ENCODE measurements around the gene ANKDD1B. TPM values are rescaled to one million over a fixed set of nuclear protein-coding genes. Genes with fewer than 3 reads are reported as not detected.

ANKDD1B gene
- total and polyA plus RNA-seq, 3 donors from 2014 or later: 1.2 to 8.1 (median 1.3) TPM

DNA sequence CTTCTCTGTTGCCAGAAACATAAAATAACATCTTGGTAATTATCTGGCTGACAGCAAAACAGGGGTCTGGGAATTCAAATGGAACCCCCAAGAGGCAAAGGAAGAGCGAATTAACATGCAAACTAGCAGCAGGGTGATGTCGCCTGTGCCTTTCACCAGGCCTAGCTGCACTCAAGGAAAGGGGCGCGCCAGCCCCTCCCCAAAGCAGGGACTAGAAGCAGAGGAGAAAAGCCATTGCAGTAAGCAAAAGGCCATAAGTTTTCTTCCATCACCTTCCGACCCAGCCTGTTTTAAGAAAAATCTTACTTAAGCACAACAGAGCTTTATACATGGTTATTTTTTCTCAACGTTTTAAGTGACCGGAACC is 105.4 kb downstream of the ANKDD1B start:
- no peak for TF ChIP-seq POLR2A (IDR thresholded peaks at IDR 0.05)
- TF ChIP-seq, protein P1, sequence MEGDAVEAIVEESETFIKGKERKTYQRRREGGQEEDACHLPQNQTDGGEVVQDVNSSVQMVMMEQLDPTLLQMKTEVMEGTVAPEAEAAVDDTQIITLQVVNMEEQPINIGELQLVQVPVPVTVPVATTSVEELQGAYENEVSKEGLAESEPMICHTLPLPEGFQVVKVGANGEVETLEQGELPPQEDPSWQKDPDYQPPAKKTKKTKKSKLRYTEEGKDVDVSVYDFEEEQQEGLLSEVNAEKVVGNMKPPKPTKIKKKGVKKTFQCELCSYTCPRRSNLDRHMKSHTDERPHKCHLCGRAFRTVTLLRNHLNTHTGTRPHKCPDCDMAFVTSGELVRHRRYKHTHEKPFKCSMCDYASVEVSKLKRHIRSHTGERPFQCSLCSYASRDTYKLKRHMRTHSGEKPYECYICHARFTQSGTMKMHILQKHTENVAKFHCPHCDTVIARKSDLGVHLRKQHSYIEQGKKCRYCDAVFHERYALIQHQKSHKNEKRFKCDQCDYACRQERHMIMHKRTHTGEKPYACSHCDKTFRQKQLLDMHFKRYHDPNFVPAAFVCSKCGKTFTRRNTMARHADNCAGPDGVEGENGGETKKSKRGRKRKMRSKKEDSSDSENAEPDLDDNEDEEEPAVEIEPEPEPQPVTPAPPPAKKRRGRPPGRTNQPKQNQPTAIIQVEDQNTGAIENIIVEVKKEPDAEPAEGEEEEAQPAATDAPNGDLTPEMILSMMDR (IDR thresholded peaks at IDR 0.05): no peak
- intact Hi-C loops (cut with DNase I; ENCODE audit: low total_unique reads): no loop called here
- WGBS, 2 donors: 0 to 1% methylated on average over 7 of the region's 7 CpGs
- no peaks in the 10 kb centered on the region for H3K27me3 ChIP-seq
- DNase-seq: no peak
- H3K27ac ChIP-seq: peak overlapping the region; percentile 84 to 87
- peak overlapping the region; percentile 87 to 95 for H3K4me3 ChIP-seq
- no peaks in the 10 kb centered on the region for H3K36me3 ChIP-seq (ENCODE audit: low read depth, missing control alignments)
- no peaks in the 10 kb centered on the region for H3K9me3 ChIP-seq
- no peaks in the 10 kb centered on the region for H3K4me1 ChIP-seq

DNA sequence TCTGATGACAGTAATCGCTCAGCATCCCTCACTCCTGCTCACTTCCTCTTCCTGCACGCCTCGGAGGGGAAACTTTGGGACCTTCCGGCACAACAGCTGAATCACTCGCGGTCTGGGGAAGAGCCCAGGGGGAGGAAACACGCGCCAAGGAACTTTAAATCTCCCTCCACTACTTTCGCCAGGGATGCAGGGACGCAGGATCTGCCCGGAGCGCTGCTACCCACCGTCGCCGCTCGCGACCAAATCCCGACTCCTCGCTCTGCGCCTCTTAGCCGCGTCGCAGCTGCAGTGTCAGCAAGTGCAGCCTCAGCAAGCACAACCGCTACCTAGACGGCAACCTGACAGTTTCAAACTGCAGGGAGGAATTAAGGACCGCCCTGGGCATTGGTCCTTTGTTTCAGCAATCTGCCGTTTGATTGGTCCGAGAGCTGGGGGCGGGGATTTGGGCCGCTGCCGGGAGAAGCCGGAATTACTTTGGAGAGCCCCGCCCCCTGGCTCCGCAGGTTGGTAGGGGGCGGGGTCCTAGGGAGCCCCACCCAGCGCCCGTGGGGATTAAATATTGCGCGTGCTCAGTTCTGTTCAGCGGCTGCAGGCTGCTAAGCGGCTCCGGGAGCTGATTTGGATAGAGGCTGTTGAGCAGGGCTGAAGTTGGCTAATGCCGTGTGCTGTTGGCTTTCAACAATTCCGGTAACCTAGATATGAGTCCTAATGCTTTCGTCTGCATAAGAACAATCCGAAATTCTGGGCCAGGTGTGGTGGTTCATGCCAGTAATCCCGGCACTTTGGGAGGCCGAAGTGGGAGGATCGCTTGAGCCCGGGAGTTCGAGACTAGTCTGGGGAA is 106.0 kb downstream of the ANKDD1B start, which contains the start of gene POC5:
Gene POC5 (minus strand): TSS at position 356 of the 841 bp plus-strand sequence. CDS start 4,500 bp downstream, outside the sequence.
- H3K36me3 ChIP-seq (ENCODE audit: low read depth, missing control alignments): no peaks in the 10 kb centered on the region
- TF ChIP-seq, protein P1 (IDR thresholded peaks at IDR 0.05): no peak
- TF ChIP-seq POLR2A (IDR thresholded peaks at IDR 0.05): no peak
- intact Hi-C loops (cut with DNase I; ENCODE audit: low total_unique reads): no loop called here
- peak; percentile 98 for DNase-seq
- H3K27ac ChIP-seq: peak within 1 kb of the TSS; percentile 84 to 87
- H3K27me3 ChIP-seq: no peaks in the 10 kb centered on the region
- H3K4me3 ChIP-seq: peak within 1 kb of the TSS; percentile 87 to 95
- WGBS, 2 donors: 5 to 6% methylated on average over 31 to 48 of the region's 51 CpGs
- H3K9me3 ChIP-seq: no peaks in the 10 kb centered on the region
- no peaks in the 10 kb centered on the region for H3K4me1 ChIP-seq

DNA sequence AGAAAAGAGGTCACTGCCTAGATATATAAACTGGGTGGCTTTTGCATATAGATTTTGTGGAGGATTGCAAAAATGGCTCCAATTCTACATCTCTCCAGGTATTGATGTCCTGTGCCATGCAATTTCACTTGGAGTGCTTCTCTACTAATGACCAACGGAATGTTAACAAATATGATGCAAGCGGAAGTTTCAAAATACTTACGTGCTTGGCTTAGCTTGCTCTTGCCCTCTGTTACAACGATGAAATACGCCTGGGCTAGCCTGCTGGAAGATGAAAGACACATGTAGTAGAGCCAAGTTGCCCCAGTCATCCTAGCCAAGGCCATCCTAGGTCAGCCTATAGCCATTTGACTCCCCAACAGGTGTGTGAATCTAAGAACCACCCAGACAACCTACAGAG is 109.6 kb downstream of the ANKDD1B start:
- no peaks in the 10 kb centered on the region for H3K9me3 ChIP-seq
- H3K27ac ChIP-seq: no peak overlapping the region
- DNase-seq: no peak
- H3K4me3 ChIP-seq: no peak overlapping the region
- no peaks in the 10 kb centered on the region for H3K4me1 ChIP-seq
- WGBS, 2 donors: 87 to 92% methylated on average over 5 of the region's 5 CpGs
- H3K36me3 ChIP-seq (ENCODE audit: low read depth, missing control alignments): no peaks in the 10 kb centered on the region
- TF ChIP-seq POLR2A (IDR thresholded peaks at IDR 0.05): no peak
- TF ChIP-seq, protein P1 (IDR thresholded peaks at IDR 0.05): no peak
- intact Hi-C loops (cut with DNase I; ENCODE audit: low total_unique reads): no loop called here
- no peaks in the 10 kb centered on the region for H3K27me3 ChIP-seq

Small RNA genes within 50 kb of the gene (small RNA-seq; reads per million reads assigned to genes)
- gene RNU6-680P: 0 reads per million in 2 donors

Other genes starting within 250 kb of the ANKDD1B start
- gene CERT1, start 99.8 kb upstream of the ANKDD1B start, total RNA-seq: 10 to 100 TPM; 45.0 to 61.3 TPM
- 51.3 TPM for gene CERT1, start 99.8 kb upstream of the ANKDD1B start, polyA plus RNA-seq (ENCODE audit: insufficient read depth, low read depth, low replicate concordance)
- gene POLK, start 99.6 kb upstream of the ANKDD1B start, total RNA-seq: 10 to 100 TPM; 41.0 to 56.7 TPM
- gene POLK, start 99.6 kb upstream of the ANKDD1B start, polyA plus RNA-seq (ENCODE audit: insufficient read depth, low read depth, low replicate concordance): 23.3 TPM
- 10 to 100 TPM; 30.8 to 34.9 TPM for gene POC5, start 106.0 kb downstream of the ANKDD1B start, total RNA-seq
- 30.2 TPM for gene POC5, start 106.0 kb downstream of the ANKDD1B start, polyA plus RNA-seq (ENCODE audit: insufficient read depth, low read depth, low replicate concordance)

Measured in testis (tissue), 3 donors.